Mucosa of descending colon (tissue), 3 donors: ENCODE measurements around the gene CASP2. TPM values are rescaled to one million over a fixed set of nuclear protein-coding genes. Genes with fewer than 3 reads are reported as not detected.

Source experiments
- ATAC-seq: fragments of 200-7000 bp; cut with Tn5 transposase; one replicate; pipeline ENCODE4 v1.9.1; 2020; ENCODE audit warnings: mild to moderate bottlenecking, moderate library complexity
- DNase-seq, 3 donors: peaks; one replicate each; pipeline ENCODE4 v3.0.0-alpha.2; 2020
- H3K36me3 ChIP-seq: fragments of 200-600 bp; one replicate; pipeline ENCODE4 v1.8.0; 2021; ENCODE audit warnings: low read depth, mild to moderate bottlenecking
- H3K4me1 ChIP-seq: fragments of 200-600 bp; one replicate; pipeline ENCODE4 v1.8.0; 2021; ENCODE audit warnings: low read depth, mild to moderate bottlenecking
- H3K4me3 ChIP-seq: fragments of 200-600 bp; one replicate; pipeline ENCODE4 v1.8.0; 2021; ENCODE audit warnings: mild to moderate bottlenecking
- H3K9me3 ChIP-seq: fragments of 200-600 bp; one replicate; pipeline ENCODE4 v1.8.0; 2021; ENCODE audit warnings: mild to moderate bottlenecking
- intact Hi-C, 2 donors: fragments of 100-400 bp; cut with DNase I in 1 of 2; cut with micrococcal nuclease in 1 of 2; formaldehyde crosslinking; loops; one replicate each; pipeline versions ENCODE4 v1.11.0 to v1.11.1; 2022; cut with DNase I, micrococcal nuclease
- total RNA-seq, 3 donors: library from RNA; stranded (reverse); fragmentation: NEBNext Ultra II Directional in 2 of 3; extraction: Animal tissue kit (Norgen Biotek cat#: 25700) in 2 of 3; gene quantifications; one replicate each; pipeline versions ENCODE4 v1.2.1 to v1.2.4, GENCODE V29; 2021 to 2023
- TF ChIP-seq, protein P1 (sequence below): fragments of 200-600 bp; IDR thresholded peaks from one replicate; pipeline ENCODE4 v1.8.0; 2022; ENCODE audit warnings: antibody characterized with exemption, mild to moderate bottlenecking
- donor health status: DM: no; HTN: no; CAD: no; lungs with moderate emphysema.
- donor health status: DM: no; HTN: no; CAD: no.
- donor health status: DM: no; HTN: yes; CAD: no.

CASP2 gene
- total RNA-seq, 3 donors from 2014 or later = 26.1 to 39.5 (median 33.4) TPM

DNA sequence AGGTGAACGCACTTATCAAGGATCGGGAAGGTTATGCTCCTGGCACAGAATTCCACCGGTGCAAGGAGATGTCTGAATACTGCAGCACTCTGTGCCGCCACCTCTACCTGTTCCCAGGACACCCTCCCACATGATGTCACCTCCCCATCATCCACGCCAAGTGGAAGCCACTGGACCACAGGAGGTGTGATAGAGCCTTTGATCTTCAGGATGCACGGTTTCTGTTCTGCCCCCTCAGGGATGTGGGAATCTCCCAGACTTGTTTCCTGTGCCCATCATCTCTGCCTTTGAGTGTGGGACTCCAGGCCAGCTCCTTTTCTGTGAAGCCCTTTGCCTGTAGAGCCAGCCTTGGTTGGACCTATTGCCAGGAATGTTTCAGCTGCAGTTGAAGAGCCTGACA, 16.8 kb downstream of the CASP2 start:
- DNase-seq (no peak), ATAC-seq (no peak)
- no peaks in the 10 kb centered on the region for H3K36me3 ChIP-seq
- TF ChIP-seq, protein P1, sequence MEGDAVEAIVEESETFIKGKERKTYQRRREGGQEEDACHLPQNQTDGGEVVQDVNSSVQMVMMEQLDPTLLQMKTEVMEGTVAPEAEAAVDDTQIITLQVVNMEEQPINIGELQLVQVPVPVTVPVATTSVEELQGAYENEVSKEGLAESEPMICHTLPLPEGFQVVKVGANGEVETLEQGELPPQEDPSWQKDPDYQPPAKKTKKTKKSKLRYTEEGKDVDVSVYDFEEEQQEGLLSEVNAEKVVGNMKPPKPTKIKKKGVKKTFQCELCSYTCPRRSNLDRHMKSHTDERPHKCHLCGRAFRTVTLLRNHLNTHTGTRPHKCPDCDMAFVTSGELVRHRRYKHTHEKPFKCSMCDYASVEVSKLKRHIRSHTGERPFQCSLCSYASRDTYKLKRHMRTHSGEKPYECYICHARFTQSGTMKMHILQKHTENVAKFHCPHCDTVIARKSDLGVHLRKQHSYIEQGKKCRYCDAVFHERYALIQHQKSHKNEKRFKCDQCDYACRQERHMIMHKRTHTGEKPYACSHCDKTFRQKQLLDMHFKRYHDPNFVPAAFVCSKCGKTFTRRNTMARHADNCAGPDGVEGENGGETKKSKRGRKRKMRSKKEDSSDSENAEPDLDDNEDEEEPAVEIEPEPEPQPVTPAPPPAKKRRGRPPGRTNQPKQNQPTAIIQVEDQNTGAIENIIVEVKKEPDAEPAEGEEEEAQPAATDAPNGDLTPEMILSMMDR = no peak
- no peaks in the 10 kb centered on the region for H3K9me3 ChIP-seq
- peaks cover 2% of the 10 kb centered on the region for H3K4me1 ChIP-seq
- intact Hi-C loops = loop anchor here in 1 of 2 donors (2.0 kb wide), 1 partner anchor 64 kb away; no protein-coding TSS in a partner anchor
- H3K4me3 ChIP-seq = no peak overlapping the region

DNA sequence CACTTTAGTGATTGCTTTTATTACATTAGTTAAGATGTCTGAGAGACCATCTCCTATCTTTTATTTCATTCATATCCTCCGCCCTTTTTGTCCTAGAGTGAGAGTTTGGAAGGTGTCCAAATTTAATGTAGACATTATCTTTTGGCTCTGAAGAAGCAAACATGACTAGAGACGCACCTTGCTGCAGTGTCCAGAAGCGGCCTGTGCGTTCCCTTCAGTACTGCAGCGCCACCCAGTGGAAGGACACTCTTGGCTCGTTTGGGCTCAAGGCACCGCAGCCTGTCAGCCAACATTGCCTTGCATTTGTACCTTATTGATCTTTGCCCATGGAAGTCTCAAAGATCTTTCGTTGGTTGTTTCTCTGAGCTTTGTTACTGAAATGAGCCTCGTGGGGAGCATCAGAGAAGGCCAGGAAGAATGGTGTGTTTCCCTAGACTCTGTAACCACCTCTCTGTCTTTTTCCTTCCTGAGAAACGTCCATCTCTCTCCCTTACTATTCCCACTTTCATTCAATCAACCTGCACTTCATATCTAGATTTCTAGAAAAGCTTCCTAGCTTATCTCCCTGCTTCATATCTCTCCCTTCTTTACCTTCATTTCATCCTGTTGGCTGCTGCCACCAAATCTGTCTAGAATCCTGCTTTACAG, 17.4 kb downstream of the CASP2 start:
- no peaks in the 10 kb centered on the region for H3K36me3 ChIP-seq
- no peaks in the 10 kb centered on the region for H3K9me3 ChIP-seq
- ATAC-seq (peak; percentile 95), DNase-seq (peak; percentile 83 to 96 (median 92))
- no peak overlapping the region for H3K4me3 ChIP-seq
- TF ChIP-seq, protein P1 = peak; percentile 59
- peaks cover 2% of the 10 kb centered on the region for H3K4me1 ChIP-seq
- intact Hi-C loops = loop anchor here in 1 of 2 donors (2.0 kb wide), 1 partner anchor 65 kb away; no protein-coding TSS in a partner anchor

DNA sequence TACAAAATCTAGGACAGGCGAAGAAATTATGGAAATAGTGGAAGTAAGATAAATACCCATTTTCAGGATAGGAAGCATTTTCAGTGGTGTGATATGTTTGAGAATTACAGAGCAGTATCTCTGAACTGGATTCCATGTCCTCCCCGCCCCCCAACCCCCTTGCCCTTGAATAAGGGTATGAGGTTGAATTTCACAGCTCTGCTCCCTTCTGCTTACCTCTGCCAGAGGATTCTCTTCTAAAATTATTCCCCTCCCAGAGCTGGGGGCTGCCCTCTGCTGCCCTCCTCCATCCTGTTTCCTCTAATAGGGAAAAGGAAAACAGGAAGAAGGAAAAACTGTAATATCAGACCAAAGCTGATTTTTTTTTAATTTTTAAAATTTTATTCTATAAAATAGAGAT, 20.5 kb downstream of the CASP2 start:
- DNase-seq (no peak), ATAC-seq (no peak)
- H3K4me1 ChIP-seq = no peaks in the 10 kb centered on the region
- H3K36me3 ChIP-seq = no peaks in the 10 kb centered on the region
- TF ChIP-seq, protein P1 = no peak
- intact Hi-C loops = no loop called here
- no peak overlapping the region for H3K4me3 ChIP-seq
- no peaks in the 10 kb centered on the region for H3K9me3 ChIP-seq

DNA sequence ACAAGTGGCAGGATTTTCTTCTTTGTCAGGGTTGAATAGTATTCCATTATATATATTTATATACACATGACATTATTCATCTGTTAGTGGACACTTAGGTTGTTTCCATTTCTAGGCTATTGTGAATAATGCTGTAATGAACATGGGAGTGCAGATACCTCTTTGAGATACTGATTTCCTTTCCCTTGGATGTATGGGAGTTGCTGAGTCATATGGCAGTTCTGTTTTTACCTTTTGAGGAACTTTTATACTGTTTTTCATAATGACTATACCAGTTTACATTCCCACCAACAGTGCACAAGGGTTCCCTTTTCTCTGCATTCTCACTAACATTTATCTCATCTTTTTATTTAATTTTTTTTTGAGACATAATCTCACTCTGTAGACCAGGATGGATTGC, 26.0 kb downstream of the CASP2 start:
- no peak overlapping the region for H3K4me3 ChIP-seq
- H3K36me3 ChIP-seq = no peaks in the 10 kb centered on the region
- ATAC-seq (no peak), DNase-seq (no peak)
- TF ChIP-seq, protein P1 = no peak
- intact Hi-C loops = no loop called here
- H3K4me1 ChIP-seq = no peaks in the 10 kb centered on the region
- no peaks in the 10 kb centered on the region for H3K9me3 ChIP-seq

DNA sequence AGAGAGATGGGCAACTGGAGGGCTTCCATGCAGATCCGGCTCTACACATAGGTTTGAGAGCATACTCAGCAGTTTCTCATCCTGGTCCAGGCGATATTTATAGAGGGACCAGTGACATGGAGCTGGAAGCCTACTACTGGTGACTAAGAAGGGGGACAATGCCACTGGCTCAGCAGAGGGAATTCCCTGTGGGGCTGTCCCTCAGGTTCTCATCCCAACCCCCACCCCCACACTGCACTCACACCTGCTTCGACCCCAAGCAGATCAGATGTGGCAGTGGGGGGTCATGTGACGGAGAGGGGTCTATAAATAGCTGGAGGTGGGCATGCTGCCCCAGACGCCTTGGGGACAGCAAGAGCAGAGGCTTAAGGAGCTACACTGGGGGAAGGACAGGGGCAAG, 27.6 kb downstream of the CASP2 start, which contains the start of gene CLCN1:
CLCN1 (plus strand) TSS at position 336 of the 400 bp plus-strand sequence. CDS start 102 bp downstream, outside the sequence.
- DNase-seq = no peak
- no peaks in the 10 kb centered on the region for H3K9me3 ChIP-seq
- intact Hi-C loops = no loop called here
- TF ChIP-seq, protein P1 = no peak
- H3K36me3 ChIP-seq = no peaks in the 10 kb centered on the region
- no peak for ATAC-seq
- no peak within 1 kb of the TSS for H3K4me3 ChIP-seq
- peaks cover 2% of the 10 kb centered on the region for H3K4me1 ChIP-seq
